Keratinocyte (primary cell): ENCODE measurements around the gene PDE10A. TPM values are rescaled to one million over a fixed set of nuclear protein-coding genes. Genes with fewer than 3 reads are reported as not detected.

Source experiments
- DNase-seq: peaks from one replicate; pipeline ENCODE4 v3.0.0-alpha.2; 2011; ENCODE audit warnings: low read depth, missing footprints, low spot score
- FAIRE-seq: peaks from 2 replicates; lab custom pipeline; 2011; peaks lifted over from hg19 to GRCh38; lab: Jason Lieb, UNC
- H2AFZ ChIP-seq: 2 replicates; pipeline ENCODE4 v1.6.0; 2012; ENCODE audit warnings: low read length, control low read depth, inconsistent platforms; ENCODE audit not compliant: control insufficient read depth
- H3K27ac ChIP-seq: 2 replicates; pipeline ENCODE4 v1.5.1; 2011; ENCODE audit warnings: low read length; ENCODE audit not compliant: control insufficient read depth, insufficient read depth
- H3K27me3 ChIP-seq: 3 replicates; pipeline ENCODE4 v1.6.0; 2011; ENCODE audit warnings: low read length; ENCODE audit not compliant: control insufficient read depth, insufficient read depth; ENCODE audit errors: extremely low read depth
- H3K36me3 ChIP-seq, 2 experiments: 2 replicates in 1 of 2; 3 replicates in 1 of 2; pipeline ENCODE4 v1.5.1; 2011; ENCODE audit warnings: low read length in 2 of 2, mild to moderate bottlenecking in 1 of 2; ENCODE audit not compliant: control insufficient read depth in 2 of 2, insufficient read depth in 2 of 2; ENCODE audit errors: extremely low read depth in 1 of 2
- H3K4me1 ChIP-seq: 3 replicates; pipeline ENCODE4 v1.5.1; 2011; ENCODE audit warnings: low read length; ENCODE audit not compliant: control insufficient read depth, insufficient read depth; ENCODE audit errors: extremely low read depth
- H3K4me2 ChIP-seq: 3 replicates; pipeline ENCODE4 v1.6.0; 2011; ENCODE audit warnings: low read depth, low read length; ENCODE audit not compliant: control insufficient read depth, insufficient read depth; ENCODE audit errors: extremely low read depth
- H3K4me3 ChIP-seq, 3 experiments: fragments of 200-600 bp in 1 of 3; sonication (generic) in 1 of 3; 2 replicates in 2 of 3; 3 replicates in 1 of 3; pipeline ENCODE4 v1.5.1; 2011 to 2016; ENCODE audit warnings: low read length in 3 of 3, mild to moderate bottlenecking in 3 of 3, control low read depth in 2 of 3, inconsistent platforms in 1 of 3, low read depth in 1 of 3, mixed read lengths in 1 of 3, mixed run types in 1 of 3, moderate library complexity in 1 of 3; ENCODE audit not compliant: control insufficient read depth in 2 of 3, insufficient read depth in 2 of 3; ENCODE audit errors: extremely low read depth in 1 of 3
- H3K79me2 ChIP-seq: 2 replicates; pipeline ENCODE4 v1.6.0; 2012; ENCODE audit warnings: low read length; ENCODE audit not compliant: control insufficient read depth, insufficient read depth
- H3K9ac ChIP-seq: 3 replicates; pipeline ENCODE4 v1.6.0; 2011; ENCODE audit warnings: low read length; ENCODE audit not compliant: control insufficient read depth, insufficient read depth; ENCODE audit errors: extremely low read depth
- H3K9me1 ChIP-seq: 3 replicates; pipeline ENCODE4 v1.6.0; 2011; ENCODE audit warnings: low read length; ENCODE audit not compliant: control insufficient read depth, insufficient read depth; ENCODE audit errors: extremely low read depth
- H3K9me3 ChIP-seq: 2 replicates; pipeline ENCODE4 v1.5.1; 2012; ENCODE audit warnings: low read depth, low read length; ENCODE audit not compliant: control insufficient read depth
- H4K20me1 ChIP-seq: 3 replicates; pipeline ENCODE4 v1.6.0; 2011; ENCODE audit warnings: low read length; ENCODE audit not compliant: control insufficient read depth, insufficient read depth; ENCODE audit errors: extremely low read depth
- EZH2 ChIP-seq: IDR thresholded peaks from one replicate; pipeline ENCODE4 v1.6.1; 2012; ENCODE audit warnings: inconsistent platforms, mild to moderate bottlenecking, low read length, moderate library complexity
- dilution Hi-C: fragments of 300-500 bp; cut with MboI; formaldehyde crosslinking; loops from one replicate; pipeline ENCODE4 v1.7.0; 2020; ENCODE audit warnings: low sequenced_read_pairs; ENCODE audit not compliant: extremely low pct_ligation_motif_present
- polyA plus RNA-seq, 5 experiments: library from polyadenylated mRNA; depleted of rRNA in 3 of 5; stranded (reverse) in 3 of 5; stranded (forward) in 1 of 5; unstranded in 1 of 5; fragments of >200 nt; gene quantifications; 1 replicate in 1 of 5; 2 replicates in 3 of 5; 3 replicates in 1 of 5; pipeline versions ENCODE4 v1.2.1 to v1.2.3, GENCODE V29; 2011 to 2012; ENCODE audit warnings: missing spikeins in 2 of 5, low read depth in 1 of 5, low replicate concordance in 1 of 5
- TF ChIP-seq, protein P1 (sequence below), 3 experiments: IDR thresholded peaks in 1 of 3; conservative IDR thresholded peaks in 1 of 3; optimal IDR thresholded peaks in 1 of 3; 2 replicates in 2 of 3; 3 replicates in 1 of 3; pipeline versions ENCODE3 to v1.5.1; 2011; ENCODE audit warnings: low read length in 3 of 3, mild to moderate bottlenecking in 3 of 3, moderate library complexity in 2 of 3, control low read depth in 1 of 3, inconsistent platforms in 1 of 3; ENCODE audit not compliant: insufficient read depth in 2 of 3; ENCODE audit errors: extremely low read depth in 1 of 3

Gene PDE10A
- polyA plus RNA-seq, 1 donor (not counting 4 experiments of a cell fraction or from before 2014, with no cell fraction given) = not detected

DNA sequence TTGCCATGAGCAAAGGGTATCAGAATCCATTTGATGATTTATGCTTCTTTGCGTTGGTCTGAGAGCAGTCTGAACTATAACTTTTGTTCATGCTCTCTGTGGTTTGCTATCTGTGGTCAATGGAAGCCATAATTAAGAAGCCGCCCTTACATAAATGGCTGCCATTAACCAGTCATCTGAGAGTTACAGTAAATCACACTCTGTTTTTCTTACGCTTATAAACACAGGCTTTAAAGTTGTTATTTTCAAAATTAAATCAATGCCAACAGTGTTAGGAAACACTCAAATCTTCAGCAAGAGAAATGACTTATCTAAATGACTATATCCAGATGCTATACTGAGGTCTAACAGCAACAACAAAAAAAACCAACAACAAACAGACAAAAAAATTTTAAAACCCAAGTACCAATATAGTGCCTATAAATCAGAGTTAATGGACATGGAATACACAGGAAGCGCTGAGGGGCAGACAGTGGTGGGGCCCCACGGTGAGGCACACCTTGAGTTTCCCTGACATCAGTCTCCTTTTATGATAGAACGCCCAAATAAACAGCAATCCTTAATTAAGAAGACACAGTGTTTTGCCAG, 245.7 kb downstream of the PDE10A start:
- no peak overlapping the region for H3K4me2 ChIP-seq
- no peak overlapping the region for H2AFZ ChIP-seq
- TF ChIP-seq, protein P1, sequence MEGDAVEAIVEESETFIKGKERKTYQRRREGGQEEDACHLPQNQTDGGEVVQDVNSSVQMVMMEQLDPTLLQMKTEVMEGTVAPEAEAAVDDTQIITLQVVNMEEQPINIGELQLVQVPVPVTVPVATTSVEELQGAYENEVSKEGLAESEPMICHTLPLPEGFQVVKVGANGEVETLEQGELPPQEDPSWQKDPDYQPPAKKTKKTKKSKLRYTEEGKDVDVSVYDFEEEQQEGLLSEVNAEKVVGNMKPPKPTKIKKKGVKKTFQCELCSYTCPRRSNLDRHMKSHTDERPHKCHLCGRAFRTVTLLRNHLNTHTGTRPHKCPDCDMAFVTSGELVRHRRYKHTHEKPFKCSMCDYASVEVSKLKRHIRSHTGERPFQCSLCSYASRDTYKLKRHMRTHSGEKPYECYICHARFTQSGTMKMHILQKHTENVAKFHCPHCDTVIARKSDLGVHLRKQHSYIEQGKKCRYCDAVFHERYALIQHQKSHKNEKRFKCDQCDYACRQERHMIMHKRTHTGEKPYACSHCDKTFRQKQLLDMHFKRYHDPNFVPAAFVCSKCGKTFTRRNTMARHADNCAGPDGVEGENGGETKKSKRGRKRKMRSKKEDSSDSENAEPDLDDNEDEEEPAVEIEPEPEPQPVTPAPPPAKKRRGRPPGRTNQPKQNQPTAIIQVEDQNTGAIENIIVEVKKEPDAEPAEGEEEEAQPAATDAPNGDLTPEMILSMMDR (optimal IDR thresholded peaks at IDR 0.05 in 1 of 3, IDR thresholded peaks at IDR 0.05 in 1 of 3, conservative IDR thresholded peaks at IDR 0.05 in 1 of 3; ENCODE audit: extremely low read depth in 1 of 3, insufficient read depth in 2 of 3, low read length in 3 of 3) = no peak
- no peak for TF ChIP-seq EZH2
- H3K79me2 ChIP-seq = no peaks in the 10 kb centered on the region
- no peak overlapping the region for H3K4me3 ChIP-seq
- no peaks in the 10 kb centered on the region for H3K27me3 ChIP-seq
- no peaks in the 10 kb centered on the region for H4K20me1 ChIP-seq
- dilution Hi-C loops = no loop called here
- no peak overlapping the region for H3K9ac ChIP-seq
- peaks cover 2% of the 10 kb centered on the region for H3K9me3 ChIP-seq
- H3K27ac ChIP-seq = no peak overlapping the region
- H3K9me1 ChIP-seq = no peaks in the 10 kb centered on the region
- H3K4me1 ChIP-seq = no peaks in the 10 kb centered on the region
- no peak for FAIRE-seq
- H3K36me3 ChIP-seq = no peaks in the 10 kb centered on the region
- no peak for DNase-seq

DNA sequence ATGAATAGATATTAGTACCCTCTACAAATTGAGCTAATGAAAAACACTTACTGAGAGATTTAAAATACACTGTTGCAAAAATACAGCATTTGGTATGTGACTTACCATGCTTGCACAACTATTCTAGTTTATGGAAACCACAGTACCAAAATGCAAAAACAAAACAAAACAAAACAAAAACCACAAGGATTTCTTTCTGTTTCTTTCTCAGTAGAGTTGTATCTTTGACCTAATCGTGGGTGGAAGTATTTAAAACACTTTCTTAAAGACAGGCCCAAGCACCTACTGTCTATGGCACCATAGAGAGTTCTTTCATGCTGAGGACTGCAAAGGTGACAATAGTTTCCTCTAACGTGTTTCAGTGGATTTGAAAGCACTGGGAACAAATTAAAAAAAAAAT, 258.3 kb downstream of the PDE10A start:
- H3K4me3 ChIP-seq = no peak overlapping the region
- no peaks in the 10 kb centered on the region for H3K79me2 ChIP-seq
- dilution Hi-C loops = no loop called here
- no peak overlapping the region for H3K27ac ChIP-seq
- no peaks in the 10 kb centered on the region for H3K9me3 ChIP-seq
- no peak overlapping the region for H3K4me2 ChIP-seq
- H4K20me1 ChIP-seq = no peaks in the 10 kb centered on the region
- no peaks in the 10 kb centered on the region for H3K4me1 ChIP-seq
- no peaks in the 10 kb centered on the region for H3K27me3 ChIP-seq
- no peaks in the 10 kb centered on the region for H3K36me3 ChIP-seq
- H2AFZ ChIP-seq = no peak overlapping the region
- TF ChIP-seq, protein P1 (optimal IDR thresholded peaks at IDR 0.05 in 1 of 3, IDR thresholded peaks at IDR 0.05 in 1 of 3, conservative IDR thresholded peaks at IDR 0.05 in 1 of 3; ENCODE audit: extremely low read depth in 1 of 3, insufficient read depth in 2 of 3, low read length in 3 of 3) = no peak
- TF ChIP-seq EZH2 = no peak
- H3K9ac ChIP-seq = no peak overlapping the region
- FAIRE-seq = no peak
- no peaks in the 10 kb centered on the region for H3K9me1 ChIP-seq
- no peak for DNase-seq
